IPS-20b (cell line): ENCODE measurements around the gene PTPRF.

ENCODE experiments used
- H3K27ac ChIP-seq: one replicate; pipeline ENCODE4 v1.5.1; 2013; ENCODE audit warnings: low read length
- H3K27me3 ChIP-seq: 2 replicates; pipeline ENCODE4 v1.6.1; 2013; ENCODE audit warnings: mild to moderate bottlenecking, low read length, inconsistent platforms; ENCODE audit not compliant: insufficient read depth
- H3K36me3 ChIP-seq: 2 replicates; pipeline ENCODE4 v1.6.1; 2013; ENCODE audit warnings: low read depth, mild to moderate bottlenecking, inconsistent platforms, low read length, moderate library complexity; ENCODE audit not compliant: insufficient read depth
- H3K4me1 ChIP-seq: 2 replicates; pipeline ENCODE4 v1.6.1; 2013; ENCODE audit warnings: mild to moderate bottlenecking, control low read depth, inconsistent platforms, low read length, moderate library complexity; ENCODE audit not compliant: insufficient read depth
- H3K4me3 ChIP-seq: 2 replicates; pipeline ENCODE4 v1.5.1; 2013; ENCODE audit warnings: mild to moderate bottlenecking, low read length, inconsistent platforms
- H3K9ac ChIP-seq: 2 replicates; pipeline ENCODE4 v1.6.1; 2013; ENCODE audit warnings: low read depth, mild to moderate bottlenecking, inconsistent platforms, low read length, moderate library complexity
- H3K9me3 ChIP-seq: 2 replicates; pipeline ENCODE4 v1.6.1; 2013; ENCODE audit warnings: mild to moderate bottlenecking, low read depth, low read length, inconsistent platforms; ENCODE audit not compliant: insufficient read depth

The PTPRF gene

DNA sequence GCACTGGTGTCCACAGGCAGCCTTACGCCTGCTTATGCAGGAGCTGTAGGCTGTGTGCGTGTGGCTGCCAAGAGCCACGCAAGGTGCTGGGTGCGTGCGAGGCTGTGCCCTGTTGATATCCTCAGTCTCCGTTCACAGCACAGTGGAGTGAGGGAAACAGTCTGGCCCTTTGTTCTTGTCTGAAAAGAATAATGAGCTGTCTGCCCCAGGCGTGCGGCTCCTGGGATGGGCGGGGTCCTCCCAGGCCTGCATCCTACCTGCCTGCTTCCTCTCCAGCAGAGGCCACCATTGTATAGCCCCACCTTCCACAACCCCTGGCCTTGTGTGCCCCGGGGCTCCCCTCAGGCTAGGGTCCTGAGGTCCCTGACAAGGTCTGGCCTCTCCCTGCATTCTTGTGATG lies 72.3 kb downstream of the PTPRF start:
- H3K4me1 ChIP-seq, result no peaks in the 10 kb centered on the region
- peaks cover 94% of the 10 kb centered on the region for H3K36me3 ChIP-seq
- no peaks in the 10 kb centered on the region for H3K27me3 ChIP-seq
- H3K9me3 ChIP-seq, result no peaks in the 10 kb centered on the region
- H3K4me3 ChIP-seq, result no peak overlapping the region
- H3K9ac ChIP-seq, result no peak overlapping the region
- H3K27ac ChIP-seq, result no peak overlapping the region

DNA sequence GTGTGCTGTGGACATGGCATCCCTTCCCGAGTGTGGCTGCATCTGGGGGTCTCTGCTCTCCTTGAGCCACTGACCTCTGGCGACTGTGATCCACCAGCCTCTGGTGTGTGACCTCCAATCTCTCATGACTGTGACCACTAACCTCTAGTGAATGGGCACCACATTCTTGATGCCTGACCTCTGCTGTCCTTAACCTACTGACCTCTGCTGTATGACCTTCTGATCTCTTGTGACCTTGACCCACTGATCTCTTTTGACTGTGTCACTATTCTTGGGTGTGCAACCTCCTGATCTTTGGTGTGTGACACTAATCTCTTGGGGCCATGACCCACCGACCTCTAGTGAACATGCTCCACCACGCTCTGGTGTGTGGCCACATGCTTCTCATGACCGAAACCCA lies 73.5 kb downstream of the PTPRF start:
- Histone ChIP-seq H3K36me3 (peaks cover 94% of the 10 kb centered on the region), H3K4me3 (no peak overlapping the region), H3K9me3 (no peaks in the 10 kb centered on the region), H3K9ac (no peak overlapping the region), H3K27ac (no peak overlapping the region), H3K4me1 (no peaks in the 10 kb centered on the region), H3K27me3 (no peaks in the 10 kb centered on the region)

DNA sequence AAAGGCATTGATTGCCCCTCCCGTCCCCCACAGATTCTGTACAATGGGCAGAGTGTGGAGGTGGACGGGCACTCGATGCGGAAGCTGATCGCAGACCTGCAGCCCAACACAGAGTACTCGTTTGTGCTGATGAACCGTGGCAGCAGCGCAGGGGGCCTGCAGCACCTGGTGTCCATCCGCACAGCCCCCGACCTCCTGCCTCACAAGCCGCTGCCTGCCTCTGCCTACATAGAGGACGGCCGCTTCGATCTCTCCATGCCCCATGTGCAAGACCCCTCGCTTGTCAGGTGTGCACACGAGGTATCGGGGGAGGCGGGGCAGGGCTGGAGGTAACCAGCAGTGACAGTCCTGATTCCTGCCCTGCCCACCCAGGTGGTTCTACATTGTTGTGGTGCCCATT lies 74.5 kb downstream of the PTPRF start:
- H3K4me3 ChIP-seq, result no peak overlapping the region
- H3K27ac ChIP-seq, result no peak overlapping the region
- no peak overlapping the region for H3K9ac ChIP-seq
- H3K36me3 ChIP-seq, result peaks cover 94% of the 10 kb centered on the region
- H3K4me1 ChIP-seq, result no peaks in the 10 kb centered on the region
- H3K9me3 ChIP-seq, result no peaks in the 10 kb centered on the region
- no peaks in the 10 kb centered on the region for H3K27me3 ChIP-seq

DNA sequence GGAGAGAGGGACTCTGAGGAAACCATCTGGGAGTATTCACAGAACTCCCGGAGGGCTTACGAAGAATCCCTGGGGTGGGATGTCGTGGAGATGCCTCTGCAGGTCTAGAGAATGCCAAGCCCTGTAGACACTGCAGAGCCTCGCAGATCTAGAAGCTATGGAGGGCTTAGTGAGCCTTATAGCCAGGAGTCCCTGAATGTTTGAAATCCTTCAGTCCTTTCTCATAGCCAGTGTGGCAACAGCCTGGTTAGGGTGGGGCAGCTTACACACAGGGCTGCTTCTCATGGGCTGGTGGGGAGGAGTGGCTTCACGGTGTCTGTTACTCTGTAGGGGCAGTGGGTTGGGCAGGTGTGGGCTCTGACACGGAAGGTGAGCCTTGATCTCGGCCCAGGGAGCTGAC lies 75.1 kb downstream of the PTPRF start:
- no peaks in the 10 kb centered on the region for H3K4me1 ChIP-seq
- H3K9me3 ChIP-seq, result no peaks in the 10 kb centered on the region
- H3K4me3 ChIP-seq, result no peak overlapping the region
- H3K36me3 ChIP-seq, result peaks cover 95% of the 10 kb centered on the region
- H3K27me3 ChIP-seq, result no peaks in the 10 kb centered on the region
- H3K27ac ChIP-seq, result no peak overlapping the region
- H3K9ac ChIP-seq, result no peak overlapping the region

DNA sequence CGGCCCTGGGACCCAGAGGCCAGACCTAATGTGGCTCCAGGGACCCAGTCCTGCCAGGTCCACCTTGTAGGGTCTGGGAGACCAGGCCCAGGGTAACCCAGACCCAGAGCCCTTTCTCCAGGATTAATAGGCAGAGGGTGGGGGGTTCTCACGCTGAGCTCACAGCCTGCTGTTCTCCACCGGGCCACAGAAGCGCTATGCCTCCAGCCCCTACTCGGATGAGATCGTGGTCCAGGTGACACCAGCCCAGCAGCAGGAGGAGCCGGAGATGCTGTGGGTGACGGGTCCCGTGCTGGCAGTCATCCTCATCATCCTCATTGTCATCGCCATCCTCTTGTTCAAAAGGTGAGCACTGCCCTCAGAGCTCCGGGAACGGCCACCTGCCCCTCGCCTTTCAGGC lies 75.9 kb downstream of the PTPRF start:
- no peak overlapping the region for H3K27ac ChIP-seq
- H3K9me3 ChIP-seq, result no peaks in the 10 kb centered on the region
- no peaks in the 10 kb centered on the region for H3K4me1 ChIP-seq
- no peak overlapping the region for H3K9ac ChIP-seq
- H3K36me3 ChIP-seq, result peaks cover 91% of the 10 kb centered on the region
- H3K27me3 ChIP-seq, result no peaks in the 10 kb centered on the region
- H3K4me3 ChIP-seq, result no peak overlapping the region

DNA sequence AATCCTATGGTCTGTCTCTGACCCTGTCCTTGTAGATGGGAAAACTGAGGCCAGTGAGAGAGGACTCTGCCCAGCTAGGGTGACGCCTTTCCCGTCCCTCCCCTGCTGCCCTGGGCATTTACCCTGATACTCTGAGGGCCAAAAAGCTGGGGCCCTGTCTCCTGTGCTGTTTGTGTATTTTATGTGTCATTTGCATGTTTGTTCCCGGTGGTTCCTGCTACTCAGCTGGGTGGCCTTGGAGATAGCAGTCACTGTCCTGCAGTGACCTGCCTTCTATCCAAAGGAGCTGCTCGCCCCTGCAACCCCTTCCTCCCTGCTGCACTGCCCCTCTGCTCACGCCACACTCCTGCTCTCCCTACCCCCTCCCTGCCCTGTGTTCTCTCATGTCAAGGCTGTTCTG lies 78.1 kb downstream of the PTPRF start:
- no peak overlapping the region for H3K4me3 ChIP-seq
- no peaks in the 10 kb centered on the region for H3K9me3 ChIP-seq
- H3K36me3 ChIP-seq, result peaks cover 87% of the 10 kb centered on the region

DNA sequence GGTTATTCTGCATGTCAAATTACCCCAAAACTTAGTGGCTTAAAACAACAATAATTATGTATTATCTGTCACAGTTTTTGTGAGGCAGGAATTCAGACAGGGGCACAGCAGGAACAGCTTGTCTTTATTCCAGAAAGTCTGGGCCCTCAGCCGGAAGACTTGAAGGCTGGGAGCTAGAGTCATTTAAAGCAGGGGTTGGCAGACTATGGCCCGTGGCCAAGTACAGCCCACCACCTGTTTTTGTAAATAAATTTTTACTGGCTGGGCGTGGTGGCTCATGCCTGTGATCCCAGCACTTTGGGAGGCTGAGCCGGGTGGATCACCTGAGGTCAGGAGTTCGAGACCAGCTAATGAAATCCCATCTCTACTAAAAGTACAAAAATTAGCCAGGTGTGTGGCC lies 79.7 kb downstream of the PTPRF start:
- Histone ChIP-seq H3K36me3 (peaks cover 78% of the 10 kb centered on the region), H3K4me3 (no peak overlapping the region)

More for the DNA sequence above, 78.1 kb downstream of the PTPRF start:
- no peaks in the 10 kb centered on the region for H3K4me1 ChIP-seq
- H3K9ac ChIP-seq, result no peak overlapping the region
- no peaks in the 10 kb centered on the region for H3K27me3 ChIP-seq
- H3K27ac ChIP-seq, result no peak overlapping the region

DNA sequence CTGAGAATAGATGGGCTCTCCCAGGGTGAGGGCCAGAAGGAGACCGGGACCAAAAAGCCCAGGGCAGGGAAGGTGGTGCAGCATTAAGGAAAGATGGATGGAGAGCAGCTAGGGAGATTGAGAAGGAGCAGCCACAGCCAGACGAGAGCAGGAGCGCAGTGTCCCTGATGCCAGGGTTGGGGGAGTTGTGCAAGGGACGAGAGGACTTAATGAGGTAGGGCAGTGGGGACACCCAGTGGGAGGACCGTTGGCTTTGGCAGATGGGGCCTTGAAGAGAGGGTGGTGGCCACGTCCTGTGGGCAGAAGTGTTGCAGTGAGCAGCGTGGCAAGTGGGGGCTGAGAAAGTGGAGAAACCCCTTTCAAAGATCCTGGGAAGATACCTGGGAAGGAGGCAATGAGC lies 81.3 kb downstream of the PTPRF start:
- Histone ChIP-seq H3K27me3 (no peaks in the 10 kb centered on the region), H3K36me3 (peaks cover 77% of the 10 kb centered on the region), H3K27ac (no peak overlapping the region), H3K9ac (no peak overlapping the region), H3K4me1 (no peaks in the 10 kb centered on the region), H3K9me3 (no peaks in the 10 kb centered on the region), H3K4me3 (no peak overlapping the region)

More for the DNA sequence above, 79.7 kb downstream of the PTPRF start:
- no peak overlapping the region for H3K9ac ChIP-seq
- H3K27me3 ChIP-seq, result no peaks in the 10 kb centered on the region
- H3K27ac ChIP-seq, result no peak overlapping the region
- H3K4me1 ChIP-seq, result no peaks in the 10 kb centered on the region
- no peaks in the 10 kb centered on the region for H3K9me3 ChIP-seq

DNA sequence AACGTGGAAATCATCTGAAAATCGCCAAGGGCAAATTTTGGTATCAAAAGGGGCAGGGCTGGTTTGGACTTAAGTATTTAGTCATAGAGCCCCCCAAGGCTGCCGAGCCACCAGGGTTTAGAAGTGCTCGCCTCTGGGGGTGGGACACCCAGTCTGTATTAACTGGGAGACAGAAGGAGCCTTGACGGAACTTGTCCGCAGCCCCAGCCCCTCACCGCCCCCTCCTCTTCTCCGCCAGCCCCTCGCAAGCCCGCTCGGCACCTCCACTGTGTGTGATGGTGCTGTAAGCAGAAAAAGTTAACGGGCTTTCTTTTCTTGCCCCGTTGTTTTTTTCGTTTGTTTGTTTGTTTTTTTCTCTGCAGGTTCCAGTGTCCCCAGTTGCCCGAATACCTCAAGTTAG lies 81.7 kb downstream of the PTPRF start:
- H3K36me3 ChIP-seq, result peaks cover 77% of the 10 kb centered on the region
- no peak overlapping the region for H3K9ac ChIP-seq
- no peaks in the 10 kb centered on the region for H3K27me3 ChIP-seq
- no peaks in the 10 kb centered on the region for H3K9me3 ChIP-seq
- H3K4me1 ChIP-seq, result no peaks in the 10 kb centered on the region
- no peak overlapping the region for H3K27ac ChIP-seq
- H3K4me3 ChIP-seq, result no peak overlapping the region

DNA sequence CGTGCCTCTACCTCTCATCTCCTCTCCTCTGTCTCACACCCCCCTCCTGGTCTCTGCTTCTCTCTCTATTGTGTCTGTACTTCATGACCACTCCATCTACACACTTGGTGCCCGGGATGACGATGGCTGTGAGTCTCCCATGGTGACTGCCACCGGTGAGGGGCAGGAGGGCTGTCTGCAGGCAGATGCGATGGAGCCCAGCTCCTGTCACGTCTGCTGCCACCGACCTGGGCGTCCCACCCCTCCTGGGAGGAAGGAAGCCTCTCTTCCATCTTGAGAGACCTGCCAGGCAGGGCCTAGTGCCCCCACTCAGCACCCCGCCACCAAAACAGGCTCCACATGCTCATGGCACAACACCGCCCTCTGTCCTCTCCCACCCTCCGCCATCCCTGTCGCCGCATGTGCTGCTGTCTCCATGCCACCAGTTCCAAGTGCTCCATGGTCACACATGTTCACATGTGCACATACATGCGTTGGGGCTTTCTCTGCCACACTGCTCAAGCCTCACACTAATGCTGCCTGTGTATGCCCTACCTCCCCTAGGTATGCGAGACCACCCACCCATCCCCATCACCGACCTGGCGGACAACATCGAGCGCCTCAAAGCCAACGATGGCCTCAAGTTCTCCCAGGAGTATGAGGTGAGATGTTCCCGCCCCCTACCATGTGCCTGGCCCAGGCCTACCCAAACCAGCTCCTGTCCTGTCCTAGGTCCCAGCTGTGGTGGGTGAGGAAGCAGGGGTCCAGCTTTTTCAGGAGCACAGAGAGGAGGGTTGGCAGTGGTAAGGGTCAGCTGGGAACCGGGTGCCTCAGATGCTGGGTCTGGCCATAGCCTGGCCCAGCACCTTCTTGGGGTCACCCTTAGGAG lies 82.6 kb downstream of the PTPRF start:
- H3K36me3 ChIP-seq, result peaks cover 77% of the 10 kb centered on the region
- H3K27ac ChIP-seq, result no peak overlapping the region
- H3K9me3 ChIP-seq, result no peaks in the 10 kb centered on the region
- H3K4me1 ChIP-seq, result no peaks in the 10 kb centered on the region
- H3K4me3 ChIP-seq, result no peak overlapping the region
- H3K9ac ChIP-seq, result no peak overlapping the region
- no peaks in the 10 kb centered on the region for H3K27me3 ChIP-seq

DNA sequence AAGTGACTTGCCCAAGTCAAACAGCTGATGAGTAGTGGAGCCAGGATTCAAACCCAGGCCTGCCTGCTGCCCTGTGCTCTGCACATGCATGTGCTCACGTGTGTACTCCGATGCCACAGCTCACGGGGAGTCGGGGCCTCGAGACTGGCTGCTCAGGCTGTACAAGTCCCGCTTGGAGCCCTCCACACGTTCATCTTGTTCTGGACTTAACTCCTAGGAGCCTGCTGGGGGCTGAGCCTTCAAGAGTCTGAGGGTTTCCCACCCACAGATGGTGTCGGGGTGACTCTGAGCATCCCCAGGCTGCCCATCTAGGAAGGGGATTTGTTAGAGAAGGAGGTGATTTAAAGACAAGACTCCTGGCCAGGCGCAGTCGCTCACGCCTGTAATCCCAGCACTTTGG lies 83.5 kb downstream of the PTPRF start:
- Histone ChIP-seq H3K9ac (no peak overlapping the region), H3K27ac (no peak overlapping the region), H3K4me3 (no peak overlapping the region), H3K9me3 (no peaks in the 10 kb centered on the region), H3K27me3 (no peaks in the 10 kb centered on the region), H3K36me3 (peaks cover 76% of the 10 kb centered on the region), H3K4me1 (no peaks in the 10 kb centered on the region)

DNA sequence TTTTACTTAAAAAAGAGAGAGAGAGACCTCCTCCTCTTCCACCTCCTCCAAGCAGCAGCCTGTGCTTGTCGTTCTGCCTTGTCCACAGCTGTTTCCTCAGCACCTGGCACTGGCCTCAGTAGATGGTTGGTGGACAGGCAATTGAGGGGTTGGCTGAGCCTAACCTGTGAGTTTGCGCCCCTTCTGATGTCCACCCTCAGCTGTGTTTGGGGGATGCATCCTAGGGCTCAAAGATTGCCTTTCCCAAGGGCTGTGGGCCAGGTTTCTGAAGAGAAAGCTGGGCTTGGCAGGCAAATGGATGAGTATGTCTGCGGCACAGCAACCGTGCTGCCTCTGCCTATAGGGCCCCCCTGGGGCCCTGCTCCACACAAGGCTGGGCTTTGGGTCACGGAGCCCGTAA lies 84.2 kb downstream of the PTPRF start:
- no peaks in the 10 kb centered on the region for H3K9me3 ChIP-seq
- H3K27me3 ChIP-seq, result no peaks in the 10 kb centered on the region
- peaks cover 76% of the 10 kb centered on the region for H3K36me3 ChIP-seq
- H3K27ac ChIP-seq, result no peak overlapping the region
- H3K4me3 ChIP-seq, result no peak overlapping the region
- H3K9ac ChIP-seq, result no peak overlapping the region
- no peaks in the 10 kb centered on the region for H3K4me1 ChIP-seq
